ENCODE measurements around the gene SPATS2. TPM values are rescaled to one million over a fixed set of nuclear protein-coding genes. Genes with fewer than 3 reads are reported as not detected.
A peak's percentile ranks its signal among the peaks of the same experiment; 100 is the strongest.

SPATS2 gene
- total RNA-seq, 1 donor from 2014 or later = 46.3 TPM

GRCh38 chr12:49359671-49360070, 7.6 kb upstream of the SPATS2 start:
- Histone ChIP-seq H3K27ac (ENCODE audit: low read depth, low read length) (no peak overlapping the region), H3K79me2 (ENCODE audit: insufficient read depth, low read length) (no peaks in the 10 kb centered on the region), H3K4me3 (ENCODE audit: insufficient read depth, low read depth, low read length) (no peak overlapping the region), H3K4me1 (ENCODE audit: insufficient read depth, low read length) (peaks cover 8% of the 10 kb centered on the region), H3K4me2 (ENCODE audit: low read length) (no peak overlapping the region), H3K9me3 (ENCODE audit: insufficient read depth, low read depth, low read length) (no peaks in the 10 kb centered on the region), H3K36me3 (ENCODE audit: insufficient read depth, low read length) (no peaks in the 10 kb centered on the region), H4K20me1 (ENCODE audit: insufficient read depth, low read length) (no peaks in the 10 kb centered on the region), H2AFZ (ENCODE audit: low read depth, low read length) (no peak overlapping the region), H3K9ac (ENCODE audit: low read length) (no peak overlapping the region), H3K27me3 (ENCODE audit: insufficient read depth, low read length) (no peaks in the 10 kb centered on the region)
- Mint-ChIP-seq H3K9me3 (ENCODE audit: unreplicated experiment) (no peaks in the 10 kb centered on the region), H3K27ac (ENCODE audit: unreplicated experiment) (no peak overlapping the region), H3K4me1 (ENCODE audit: low read depth, unreplicated experiment) (no peaks in the 10 kb centered on the region), H3K36me3 (ENCODE audit: low read depth, unreplicated experiment) (no peaks in the 10 kb centered on the region), H3K27me3 (ENCODE audit: low read depth, unreplicated experiment) (peaks cover 4% of the 10 kb centered on the region), H3K4me3 (ENCODE audit: unreplicated experiment) (no peak overlapping the region)
- FAIRE-seq (no peak), DNase-seq (ENCODE audit: low read depth) (no peak)
- TF ChIP-seq EZH2 (IDR thresholded peaks at IDR 0.05; ENCODE audit: insufficient read depth, low read length) (no peak), CTCF (IDR thresholded peaks at IDR 0.05; ENCODE audit: insufficient read depth, low read depth, low read length) (no peak)

- Histone ChIP-seq H3K9ac (ENCODE audit: low read length) (no peak overlapping the region), H2AFZ (ENCODE audit: low read depth, low read length) (no peak overlapping the region), H3K4me1 (ENCODE audit: insufficient read depth, low read length) (peaks cover 19% of the 10 kb centered on the region), H3K4me3 (ENCODE audit: insufficient read depth, low read depth, low read length) (no peak overlapping the region), H3K27me3 (ENCODE audit: insufficient read depth, low read length) (no peaks in the 10 kb centered on the region), H3K9me3 (ENCODE audit: insufficient read depth, low read depth, low read length) (no peaks in the 10 kb centered on the region), H3K27ac (ENCODE audit: low read depth, low read length) (no peak overlapping the region), H3K4me2 (ENCODE audit: low read length) (no peak overlapping the region), H4K20me1 (ENCODE audit: insufficient read depth, low read length) (no peaks in the 10 kb centered on the region), H3K79me2 (ENCODE audit: insufficient read depth, low read length) (no peaks in the 10 kb centered on the region), H3K36me3 (ENCODE audit: insufficient read depth, low read length) (no peaks in the 10 kb centered on the region)
- no peaks in the 10 kb centered on the region for H3K9me3 Mint-ChIP-seq (ENCODE audit: unreplicated experiment)
- no peak for DNase-seq (ENCODE audit: low read depth)
- H3K27ac Mint-ChIP-seq (ENCODE audit: unreplicated experiment) = no peak overlapping the region
- no peak for FAIRE-seq
- TF ChIP-seq CTCF (IDR thresholded peaks at IDR 0.05; ENCODE audit: insufficient read depth, low read depth, low read length) (no peak), EZH2 (IDR thresholded peaks at IDR 0.05; ENCODE audit: insufficient read depth, low read length) (no peak)
- no peaks in the 10 kb centered on the region for H3K27me3 Mint-ChIP-seq (ENCODE audit: low read depth, unreplicated experiment)
- H3K4me3 Mint-ChIP-seq (ENCODE audit: unreplicated experiment) = no peak overlapping the region
- H3K36me3 Mint-ChIP-seq (ENCODE audit: low read depth, unreplicated experiment) = no peaks in the 10 kb centered on the region
- peaks cover 1% of the 10 kb centered on the region for H3K4me1 Mint-ChIP-seq (ENCODE audit: low read depth, unreplicated experiment)
Measured at GRCh38 chr12:49362077-49362476, 5.2 kb upstream of the SPATS2 start.

- Histone ChIP-seq H3K79me2 (ENCODE audit: insufficient read depth, low read length) (peaks cover 24% of the 10 kb centered on the region), H3K4me2 (ENCODE audit: low read length) (peak overlapping the region; percentile 88)
- FAIRE-seq = no peak
Measured at GRCh38 chr12:49364989-49365388, 2.3 kb upstream of the SPATS2 start.

More at GRCh38 chr12:49364989-49365388, 2.3 kb upstream of the SPATS2 start:
- H3K4me3 ChIP-seq (ENCODE audit: insufficient read depth, low read depth, low read length) = peak overlapping the region; percentile 16
- Mint-ChIP-seq H3K27me3 (ENCODE audit: low read depth, unreplicated experiment) (no peaks in the 10 kb centered on the region), H3K4me3 (ENCODE audit: unreplicated experiment) (no peak overlapping the region), H3K4me1 (ENCODE audit: low read depth, unreplicated experiment) (peaks cover 8% of the 10 kb centered on the region), H3K9me3 (ENCODE audit: unreplicated experiment) (no peaks in the 10 kb centered on the region), H3K36me3 (ENCODE audit: low read depth, unreplicated experiment) (no peaks in the 10 kb centered on the region), H3K27ac (ENCODE audit: unreplicated experiment) (no peak overlapping the region)
- H2AFZ ChIP-seq (ENCODE audit: low read depth, low read length) = no peak overlapping the region
- H4K20me1 ChIP-seq (ENCODE audit: insufficient read depth, low read length) = peaks cover 19% of the 10 kb centered on the region
- H3K9me3 ChIP-seq (ENCODE audit: insufficient read depth, low read depth, low read length) = no peaks in the 10 kb centered on the region
- H3K9ac ChIP-seq (ENCODE audit: low read length) = no peak overlapping the region
- no peaks in the 10 kb centered on the region for H3K36me3 ChIP-seq (ENCODE audit: insufficient read depth, low read length)
- peak overlapping the region; percentile 17 for H3K27ac ChIP-seq (ENCODE audit: low read depth, low read length)
- DNase-seq (ENCODE audit: low read depth) = peak; percentile 82
- H3K4me1 ChIP-seq (ENCODE audit: insufficient read depth, low read length) = peaks cover 28% of the 10 kb centered on the region
- no peak for TF ChIP-seq CTCF (IDR thresholded peaks at IDR 0.05; ENCODE audit: insufficient read depth, low read depth, low read length)
- TF ChIP-seq EZH2 (IDR thresholded peaks at IDR 0.05; ENCODE audit: insufficient read depth, low read length) = no peak
- no peaks in the 10 kb centered on the region for H3K27me3 ChIP-seq (ENCODE audit: insufficient read depth, low read length)
